Left hindlimb (tissue), 1 donor: ENCODE data around the gene ZNF672.
A peak's percentile ranks its signal among the peaks of the same experiment; 100 is the strongest.

Source experiments
- DNase-seq: peaks from one replicate; pipeline ENCODE4 v3.0.0-alpha.2; 2018

Gene ZNF672

DNA sequence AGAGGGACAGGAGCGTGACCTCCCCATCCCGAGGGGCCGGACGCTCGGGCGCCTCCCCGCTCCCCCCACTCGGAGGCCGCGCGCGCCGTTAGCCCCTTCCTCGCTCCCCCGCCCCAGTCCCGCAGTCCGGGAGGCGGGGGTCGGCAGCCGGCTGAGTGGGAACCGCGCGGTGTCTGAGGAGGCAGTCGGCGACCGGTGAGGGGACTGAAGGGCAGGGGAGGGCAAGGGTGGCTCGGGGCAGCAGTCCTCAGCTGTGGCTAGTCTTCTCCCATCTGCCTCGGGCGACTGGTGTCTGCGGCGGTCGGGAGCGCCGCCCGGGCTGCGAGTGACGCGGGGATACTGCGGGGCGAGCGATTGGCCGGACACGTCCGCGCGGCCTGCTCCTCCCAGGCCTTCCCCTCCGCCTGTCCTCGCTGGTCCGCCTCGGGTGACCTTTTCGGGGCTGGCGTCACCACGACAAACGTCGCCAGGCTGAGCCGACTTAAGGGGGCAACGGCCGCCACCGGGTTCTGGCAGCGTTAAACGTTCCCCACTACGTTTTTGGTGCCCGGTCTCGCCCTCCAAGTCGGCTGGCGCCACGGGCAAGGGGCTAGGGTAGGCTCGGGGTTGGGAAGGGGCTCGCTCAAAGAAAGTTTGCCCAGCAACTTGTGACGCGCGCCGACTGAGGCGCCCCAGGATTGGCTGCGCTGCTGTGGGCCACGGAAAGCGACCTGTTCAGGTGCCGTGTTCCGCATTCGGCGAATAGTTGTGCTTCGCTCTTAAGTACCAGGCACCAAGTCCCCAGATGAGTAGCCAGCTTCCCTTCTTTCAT, 538 bp downstream of the ZNF672 start:
- DNase-seq, result peak; percentile 92

DNA sequence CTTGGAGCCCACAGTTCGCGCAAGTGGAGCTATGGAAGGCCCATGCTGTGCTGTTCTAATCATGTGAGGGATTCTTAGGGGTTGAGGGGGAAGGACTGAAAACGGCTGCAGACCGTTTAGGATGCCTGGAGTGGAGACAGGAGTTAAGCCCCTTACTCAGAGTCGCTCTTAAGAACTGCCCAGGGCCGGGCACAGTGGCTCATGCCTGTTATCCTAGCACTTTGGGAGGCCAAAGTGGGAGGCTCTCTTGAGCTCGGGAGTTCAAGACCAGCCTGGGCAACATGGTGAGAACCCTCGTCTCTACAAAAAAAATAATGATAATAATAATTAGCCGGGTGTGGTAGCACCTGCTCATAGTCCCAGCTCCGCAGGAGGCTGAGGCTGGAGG, 1.1 kb downstream of the ZNF672 start:
- DNase-seq, result no peak

GRCh38 chr1:248840946-248841345, 2.9 kb downstream of the ZNF672 start:
- DNase-seq, result no peak

DNA sequence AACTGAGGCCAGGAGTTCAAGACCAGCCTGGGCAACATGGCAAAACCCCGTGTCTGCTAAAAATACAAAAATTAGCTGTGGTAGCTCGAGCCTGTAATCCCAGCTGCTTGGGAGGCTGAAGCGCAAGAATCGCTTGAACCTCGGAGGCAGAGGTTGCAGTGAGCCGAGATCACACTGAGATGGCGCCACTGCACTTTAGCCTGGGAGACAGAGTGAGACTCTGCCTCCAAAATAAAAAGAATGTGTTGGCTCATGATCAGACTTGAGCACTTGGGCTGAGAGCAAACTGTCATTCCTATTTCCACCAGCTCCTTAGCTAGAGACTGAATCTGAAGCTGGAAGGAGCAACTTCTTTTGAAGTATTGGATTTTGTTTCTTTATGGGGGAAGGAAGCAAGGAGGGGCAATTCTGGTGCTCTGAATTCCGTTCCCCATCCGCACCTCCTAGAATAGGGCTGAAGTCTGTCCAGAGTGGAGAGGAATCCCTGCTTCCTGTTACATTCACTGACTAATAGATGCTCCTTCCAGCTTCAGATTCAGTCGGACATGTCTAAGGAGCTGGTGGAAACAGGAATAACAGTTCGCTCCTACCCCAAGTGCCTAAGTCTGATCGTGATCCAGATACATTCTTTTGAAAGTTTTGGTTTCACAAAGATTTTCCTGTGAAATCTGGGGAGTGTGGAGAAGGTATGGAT, 3.8 kb downstream of the ZNF672 start:
- DNase-seq, result no peak

GRCh38 chr1:248842781-248843331, 4.8 kb downstream of the ZNF672 start:
- no peak for DNase-seq

GRCh38 chr1:248843687-248844086, 5.7 kb downstream of the ZNF672 start:
- no peak for DNase-seq

DNA sequence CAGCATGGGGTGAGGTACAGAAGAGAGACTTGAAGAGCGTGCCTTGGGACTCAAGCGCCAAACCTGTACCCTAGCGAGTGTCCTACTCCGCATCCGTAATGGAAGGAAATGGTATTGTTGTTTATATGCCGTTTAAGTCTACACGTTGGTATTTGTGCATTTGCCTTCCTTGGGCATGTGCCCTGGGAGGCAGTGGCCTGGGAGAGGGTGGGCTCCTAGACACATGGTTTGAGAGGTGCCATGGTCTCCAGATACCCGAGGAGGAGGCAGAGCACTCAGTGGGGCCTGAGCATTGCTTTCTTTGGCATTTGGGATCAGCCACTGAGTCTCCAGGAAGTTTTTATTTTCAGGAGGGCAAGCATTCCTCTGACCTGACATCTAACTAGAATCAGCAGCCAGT, 6.5 kb downstream of the ZNF672 start:
- no peak for DNase-seq

DNA sequence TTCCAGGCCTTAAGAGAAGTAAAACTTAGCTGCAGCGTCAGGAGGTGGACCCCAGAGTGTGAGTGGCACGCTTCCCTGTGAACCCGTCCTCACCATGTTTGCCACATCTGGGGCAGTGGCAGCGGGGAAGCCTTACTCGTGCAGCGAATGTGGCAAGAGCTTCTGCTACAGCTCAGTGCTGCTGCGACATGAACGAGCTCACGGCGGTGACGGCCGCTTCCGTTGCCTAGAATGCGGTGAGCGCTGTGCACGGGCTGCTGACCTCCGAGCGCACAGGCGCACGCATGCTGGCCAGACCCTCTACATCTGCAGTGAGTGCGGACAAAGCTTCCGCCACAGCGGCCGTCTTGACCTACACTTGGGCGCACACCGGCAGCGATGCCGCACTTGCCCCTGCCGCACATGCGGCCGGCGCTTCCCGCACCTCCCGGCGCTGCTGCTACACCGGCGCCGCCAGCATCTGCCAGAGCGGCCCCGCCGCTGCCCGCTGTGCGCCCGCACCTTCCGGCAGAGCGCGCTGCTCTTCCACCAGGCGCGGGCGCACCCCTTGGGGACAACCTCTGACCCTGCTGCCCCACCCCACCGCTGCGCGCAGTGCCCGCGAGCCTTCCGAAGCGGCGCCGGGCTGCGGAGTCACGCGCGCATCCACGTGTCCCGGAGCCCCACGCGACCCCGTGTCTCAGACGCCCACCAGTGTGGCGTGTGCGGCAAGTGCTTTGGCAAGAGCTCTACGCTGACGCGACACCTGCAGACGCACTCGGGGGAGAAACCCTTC, 9.3 kb downstream of the ZNF672 start:
- DNase-seq, result no peak

GRCh38 chr1:248847956-248848561, 10.0 kb downstream of the ZNF672 start:
- no peak for DNase-seq

GRCh38 chr1:248848602-248849001, 10.6 kb downstream of the ZNF672 start:
- no peak for DNase-seq

- DNase-seq, result no peak
These were observed 11.1 kb downstream of the ZNF672 start for GRCh38 chr1:248849152-248849551.

GRCh38 chr1:248849637-248850036, 11.6 kb downstream of the ZNF672 start:
- no peak for DNase-seq

DNA sequence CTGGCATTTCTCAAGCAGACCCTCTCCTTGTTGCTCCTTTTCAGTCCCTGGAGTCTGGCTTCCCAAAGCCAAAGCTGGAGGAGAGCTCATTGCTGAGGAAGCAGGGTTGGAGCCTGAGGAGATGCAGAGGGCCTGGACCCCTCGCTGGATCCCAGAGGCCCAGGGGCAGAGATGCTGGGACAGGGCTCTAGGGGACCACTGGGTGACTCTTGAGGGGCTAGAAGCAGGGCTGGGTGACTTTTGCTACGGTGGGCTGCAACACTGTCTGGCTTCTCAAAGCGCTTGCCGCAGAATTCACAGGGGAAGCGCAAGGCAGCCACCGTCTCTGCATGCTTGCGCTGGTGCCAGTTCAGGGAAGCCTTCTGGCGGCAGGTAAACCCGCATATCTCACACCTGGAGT, 12.1 kb downstream of the ZNF672 start:
- no peak for DNase-seq

GRCh38 chr1:248850536-248851251, 12.7 kb downstream of the ZNF672 start:
- no peak for DNase-seq

GRCh38 chr1:248851390-248851789, 13.4 kb downstream of the ZNF672 start:
- DNase-seq, result no peak

GRCh38 chr1:248852481-248853405, 14.7 kb downstream of the ZNF672 start:
- DNase-seq, result no peak

DNA sequence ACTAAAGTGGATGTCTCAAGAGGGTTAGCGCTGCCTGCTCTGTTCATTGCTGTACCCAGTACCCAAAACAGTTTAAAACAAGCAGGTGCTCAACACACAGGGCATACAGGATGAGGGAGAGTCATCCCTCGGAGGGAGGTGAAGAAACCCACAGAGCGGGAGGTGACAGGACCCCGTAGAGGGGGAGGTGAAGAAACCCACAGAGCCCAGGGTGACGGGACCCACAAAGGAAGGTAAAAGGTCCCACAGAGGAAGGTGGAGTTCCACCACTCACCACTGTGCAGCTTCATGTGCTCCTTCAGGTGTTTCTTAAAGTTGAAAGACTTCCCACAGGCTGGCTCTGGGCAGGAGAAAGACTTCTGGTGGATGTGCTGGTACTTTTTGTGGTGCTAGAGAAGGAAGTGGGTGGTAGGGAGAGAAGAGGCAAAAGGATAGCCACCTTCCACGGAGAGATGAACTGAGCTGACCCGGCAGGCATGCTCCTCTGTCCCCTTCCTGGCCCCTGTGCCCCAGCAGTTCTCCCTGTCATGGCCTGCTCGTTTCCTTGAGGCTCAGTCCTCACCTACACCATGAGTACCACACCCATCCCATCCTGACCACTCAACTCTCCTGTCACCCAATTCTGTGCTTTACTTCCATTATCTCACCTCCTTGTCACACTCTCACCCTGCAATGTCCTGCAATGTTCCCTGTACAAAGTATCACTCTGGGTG, 15.8 kb downstream of the ZNF672 start:
- no peak for DNase-seq

DNA sequence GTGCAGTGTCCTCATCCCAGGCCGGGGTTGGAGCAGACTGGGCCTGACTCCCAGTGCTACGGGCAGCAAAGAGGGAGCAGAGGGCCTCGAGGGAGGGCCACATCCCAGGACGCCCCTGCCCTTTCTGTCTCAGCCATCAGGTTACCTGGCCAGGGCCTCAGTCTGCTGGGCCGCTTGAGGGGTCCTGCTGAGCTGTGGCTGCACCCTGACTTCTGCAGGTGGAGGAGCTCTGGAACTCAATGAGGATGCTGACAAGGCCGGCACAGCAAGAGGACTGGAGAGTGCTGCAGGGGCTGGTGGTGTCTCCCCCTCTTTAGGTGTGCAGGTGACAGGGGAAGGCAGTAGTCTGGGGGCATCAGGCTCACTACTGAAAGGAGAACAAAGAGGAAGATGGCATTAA, 17.6 kb downstream of the ZNF672 start:
- no peak for DNase-seq

GRCh38 chr1:248856176-248856575, 18.2 kb downstream of the ZNF672 start:
- DNase-seq, result no peak

DNA sequence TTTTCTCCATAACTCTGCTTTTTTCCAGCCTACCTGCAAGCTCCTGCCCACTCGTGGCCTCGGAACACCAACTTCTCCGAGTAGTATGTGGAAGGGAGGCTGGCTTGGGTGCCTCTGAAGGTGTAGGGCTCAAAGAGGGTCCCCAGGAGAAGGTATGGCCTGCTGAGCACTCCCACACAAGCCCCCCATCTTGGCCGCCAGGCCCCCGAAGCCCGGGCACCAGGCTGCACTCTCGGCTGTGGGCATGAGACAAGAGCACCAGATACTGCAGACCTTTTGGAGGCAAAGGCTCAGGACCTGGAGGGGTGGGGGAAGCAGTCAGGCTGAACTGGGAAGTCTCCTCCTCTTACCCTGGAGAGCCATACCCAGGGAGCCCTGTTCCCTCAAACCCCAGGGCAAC, 19.2 kb downstream of the ZNF672 start:
- DNase-seq, result no peak

- no peak for DNase-seq
These were observed 19.7 kb downstream of the ZNF672 start for GRCh38 chr1:248857749-248858095.
